GM12892 (cell line): ENCODE measurements around the gene ANKRD24.
"Not testable (repeated sequence)": the region's sequence is repeated elsewhere in the genome, so short reads cannot be mapped to it uniquely, and the experiment has no call there.

Experiments used
- DNase-seq: peaks from one replicate; pipeline ENCODE4 v3.0.0; 2011; ENCODE audit not compliant: insufficient read length
- FAIRE-seq: peaks from 2 replicates; lab custom pipeline; 2011; peaks lifted over from hg19 to GRCh38; lab: Jason Lieb, UNC
- POLR2A ChIP-seq: IDR thresholded peaks from 2 replicates; pipeline ENCODE4 v1.6.1; 2011; ENCODE audit warnings: low read depth, low read length, control low read depth
- POLR2AphosphoS5 ChIP-seq: IDR thresholded peaks from 2 replicates; pipeline ENCODE4 v1.6.1; 2011; ENCODE audit warnings: low read depth, low read length, control low read depth
- TAF1 ChIP-seq: IDR thresholded peaks from 2 replicates; pipeline ENCODE4 v1.6.1; 2011; ENCODE audit warnings: low read depth, mild to moderate bottlenecking, control low read depth, low read length, borderline replicate concordance

The ANKRD24 gene

DNA sequence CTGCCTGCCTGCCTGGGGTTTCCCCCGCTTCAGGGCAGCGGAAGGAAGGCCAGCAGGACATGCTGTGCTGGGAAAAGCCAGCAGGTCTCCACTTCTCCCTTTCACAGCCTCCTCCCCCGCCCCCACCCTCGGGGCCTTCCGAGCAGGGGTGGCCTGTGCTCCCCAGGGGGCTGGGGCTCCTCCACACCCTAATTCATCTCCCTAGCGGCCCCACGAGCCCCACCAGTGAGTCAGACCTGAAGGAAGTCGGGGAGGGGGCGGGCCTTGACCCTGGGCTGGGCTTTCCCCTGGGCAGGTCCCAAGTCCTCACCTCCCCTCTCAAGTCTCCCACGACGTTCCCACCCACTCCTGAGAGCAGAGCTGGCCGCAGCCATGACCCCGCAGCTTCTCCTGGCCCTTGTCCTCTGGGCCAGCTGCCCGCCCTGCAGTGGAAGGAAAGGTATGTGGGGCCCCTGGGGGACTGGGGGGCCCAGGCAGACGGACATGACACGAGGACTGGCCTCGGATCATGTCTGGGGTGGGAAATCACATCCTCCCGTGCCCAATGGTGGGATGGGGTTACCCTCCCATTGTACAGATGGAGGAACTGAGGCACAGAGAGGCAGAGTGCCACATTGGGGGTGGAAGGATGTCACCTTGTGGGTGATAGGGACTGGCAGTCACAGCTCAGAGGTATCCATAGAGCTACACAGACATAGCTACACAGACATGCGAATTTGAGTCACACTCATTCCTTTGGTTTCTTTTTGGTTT is 46.9 kb downstream of the ANKRD24 start, which contains the start of gene EBI3:
Gene EBI3, plus strand, starts transcription at position 345 of the 753 bp plus-strand sequence. Its CDS starts 28 bp downstream, at position 373.
- FAIRE-seq = peak; percentile 93
- DNase-seq = peak; percentile 60
- TF ChIP-seq POLR2A (peak; percentile 68; the same call in 1 of the 2 replicates), TAF1 (0 out of 2 replicates have a peak, but pooled peaks have one; percentile 55), POLR2AphosphoS5 (peak; percentile 58; the same call in 1 of the 2 replicates)

DNA sequence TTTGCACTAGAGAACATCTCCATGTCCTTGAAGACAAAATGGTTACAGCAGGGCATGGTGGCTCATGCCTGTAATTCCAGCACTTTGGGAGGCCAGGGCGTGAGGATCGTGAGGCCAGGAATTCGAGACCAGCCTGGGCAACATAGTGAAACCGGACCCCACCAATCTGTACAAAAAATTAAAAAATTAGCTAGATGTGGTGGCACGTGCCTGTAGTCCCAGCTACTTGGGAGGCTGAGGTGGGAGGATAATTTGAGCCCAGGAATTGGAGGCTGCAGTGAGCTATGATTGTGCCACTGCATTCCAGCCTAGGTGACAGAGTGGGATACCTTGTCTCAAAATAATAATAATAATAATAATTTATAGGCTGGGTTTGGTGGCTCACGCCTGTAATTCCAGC is 47.7 kb downstream of the ANKRD24 start:
- not testable (repeated sequence) for DNase-seq

DNA sequence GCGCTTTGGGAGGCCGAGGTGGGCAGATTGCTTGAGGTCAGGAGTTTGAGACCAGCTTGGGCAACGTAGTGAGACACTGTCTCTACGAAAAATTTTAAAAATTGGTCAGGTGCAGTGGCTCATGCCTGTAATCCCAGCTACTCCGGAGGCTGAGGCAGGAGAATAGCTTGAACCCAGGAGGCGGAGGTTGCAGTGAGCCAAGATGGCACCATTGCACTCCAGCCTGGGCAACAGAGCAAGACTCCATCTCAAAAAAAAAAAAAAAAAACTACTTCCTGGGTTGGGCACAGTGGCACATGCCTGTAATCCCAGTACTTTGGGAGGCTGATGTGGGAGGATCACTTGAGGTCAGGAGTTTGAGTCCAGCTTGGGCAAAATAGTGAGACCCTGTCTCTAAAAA is 49.0 kb downstream of the ANKRD24 start:
- not testable (repeated sequence) for DNase-seq, FAIRE-seq

More for the DNA sequence above, 47.7 kb downstream of the ANKRD24 start:
- not testable (repeated sequence) for FAIRE-seq

DNA sequence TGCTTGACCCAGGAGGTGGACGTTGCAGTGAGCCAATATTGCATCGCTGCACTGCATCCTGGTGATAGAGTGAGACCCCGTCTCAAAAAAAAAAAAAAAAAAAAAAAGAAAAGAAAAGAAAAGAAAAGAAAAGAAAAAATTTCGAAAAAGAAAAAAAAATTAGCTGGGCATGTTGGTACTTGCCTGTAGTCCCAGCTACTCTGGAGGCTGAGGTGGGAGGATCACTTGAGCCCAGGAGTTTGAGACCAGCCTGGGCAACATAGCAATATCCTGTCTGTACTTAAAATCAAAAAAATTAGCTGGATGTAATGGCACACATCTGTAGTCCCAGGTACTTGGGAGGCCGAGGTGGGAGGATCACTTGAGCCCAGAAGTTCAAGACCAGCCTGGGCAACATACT is 49.6 kb downstream of the ANKRD24 start:
- FAIRE-seq, DNase-seq: not testable (repeated sequence)

DNA sequence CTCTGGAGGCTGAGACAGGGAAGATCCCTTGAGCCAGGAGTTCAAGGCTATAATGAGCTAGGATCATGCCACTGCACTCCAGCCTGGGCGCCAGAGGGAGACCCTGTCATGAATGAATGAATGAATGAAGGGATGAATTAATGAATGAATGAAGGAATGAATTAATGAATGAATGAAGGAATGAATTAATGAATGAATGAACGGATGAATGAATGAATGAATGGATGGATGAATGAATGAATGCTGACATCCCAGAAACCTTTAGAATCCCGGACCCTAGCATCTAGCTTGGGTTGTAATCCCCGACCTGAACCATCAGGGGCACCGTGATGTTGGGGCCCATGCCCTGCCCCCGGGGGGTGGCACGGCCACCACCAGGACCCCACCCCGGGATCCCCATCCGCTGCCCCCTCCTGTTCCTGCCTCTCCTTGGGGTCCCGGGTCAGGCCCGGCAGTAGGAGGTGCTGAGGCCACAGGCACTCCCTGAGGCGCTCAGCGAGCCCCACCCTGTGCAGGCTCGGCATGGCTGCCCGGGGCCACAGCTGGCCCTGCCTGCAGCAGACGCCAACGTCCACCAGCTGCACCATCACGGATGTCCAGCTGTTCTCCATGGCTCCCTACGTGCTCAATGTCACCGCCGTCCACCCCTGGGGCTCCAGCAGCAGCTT is 50.3 kb downstream of the ANKRD24 start:
- DNase-seq (no peak), FAIRE-seq (no peak)
- TF ChIP-seq TAF1 (no peak), POLR2A (no peak), POLR2AphosphoS5 (no peak)

DNA sequence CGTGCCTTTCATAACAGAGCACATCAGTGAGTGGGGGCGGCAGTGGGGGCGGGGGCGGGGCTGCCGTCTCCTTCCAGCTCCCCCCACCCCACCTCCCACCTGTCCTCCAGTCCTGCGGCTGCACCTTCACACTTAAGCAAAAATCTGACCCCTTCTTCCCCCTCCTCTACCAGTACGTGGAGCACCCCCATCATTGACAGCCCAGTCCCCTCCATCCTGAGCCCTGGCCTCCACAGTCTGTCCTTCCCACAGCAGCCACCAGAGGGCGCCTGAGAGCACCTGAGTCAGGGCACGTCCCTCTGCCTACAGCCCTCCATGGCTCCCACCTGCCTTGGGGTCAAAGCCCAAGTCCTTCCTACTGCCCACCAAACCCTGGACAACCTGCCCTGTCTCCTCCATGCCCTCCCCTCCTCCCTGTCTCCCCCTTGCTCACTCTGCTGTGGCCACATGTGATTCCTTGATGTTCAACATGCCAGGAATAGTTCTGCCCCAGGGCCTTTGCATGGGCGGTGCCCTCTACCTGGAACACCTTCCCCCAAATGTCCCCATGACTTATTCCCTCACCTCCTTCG is 50.9 kb downstream of the ANKRD24 start:
- peak; percentile 48 for FAIRE-seq
- peak; percentile 54 for DNase-seq
- TF ChIP-seq POLR2A (no peak), POLR2AphosphoS5 (no peak), TAF1 (no peak)

DNA sequence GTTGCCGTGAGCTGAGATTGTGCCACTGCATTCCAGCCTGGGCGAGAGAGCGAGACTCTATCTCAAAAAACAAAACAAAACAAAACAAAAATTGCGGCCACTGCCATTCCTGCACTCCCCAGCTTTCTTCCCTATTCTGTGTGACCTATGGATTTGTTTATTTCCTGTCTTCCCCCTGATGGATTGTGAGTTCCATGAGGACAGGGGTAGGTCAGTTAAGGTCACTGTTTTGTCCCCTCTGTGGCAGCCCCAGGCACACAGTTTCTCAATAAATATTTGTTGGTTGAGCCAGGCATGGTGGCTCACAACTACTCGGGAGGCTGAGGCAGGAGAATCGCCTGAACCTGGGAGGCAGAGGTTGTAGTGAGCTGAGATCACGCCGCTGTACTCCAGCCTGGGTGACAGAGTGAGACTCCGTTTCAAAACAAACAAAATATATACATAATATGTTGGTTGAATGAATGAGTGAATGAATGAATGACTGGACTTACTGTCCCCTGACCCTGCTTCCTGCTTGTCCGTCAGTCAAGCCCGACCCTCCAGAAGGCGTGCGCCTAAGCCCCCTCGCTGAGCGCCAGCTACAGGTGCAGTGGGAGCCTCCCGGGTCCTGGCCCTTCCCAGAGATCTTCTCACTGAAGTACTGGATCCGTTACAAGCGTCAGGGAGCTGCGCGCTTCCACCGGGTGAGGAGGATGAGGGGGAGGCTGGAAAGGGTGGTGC is 51.8 kb downstream of the ANKRD24 start:
- TF ChIP-seq POLR2A (no peak), POLR2AphosphoS5 (no peak)
- DNase-seq (no peak), FAIRE-seq (no peak)

DNA sequence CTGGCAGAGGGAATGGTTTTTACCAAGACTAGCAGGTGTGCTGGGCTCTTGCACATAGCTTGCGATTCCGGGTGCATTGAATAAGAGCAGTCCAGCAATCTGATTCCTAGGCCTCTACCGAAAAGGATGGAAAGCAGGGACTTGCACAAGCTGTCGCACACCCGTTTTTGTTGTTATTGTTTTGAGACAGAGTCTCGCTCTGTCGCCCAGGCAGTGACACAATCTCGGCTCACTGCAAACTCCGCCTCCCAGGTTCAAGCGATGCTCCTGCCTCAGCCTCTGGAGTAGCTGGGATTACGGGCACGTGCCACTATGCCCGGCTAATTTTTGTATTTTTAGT is 52.3 kb downstream of the ANKRD24 start:
- no peak for DNase-seq
- TF ChIP-seq TAF1 (no peak), POLR2AphosphoS5 (no peak), POLR2A (no peak)
- no peak for FAIRE-seq

DNA sequence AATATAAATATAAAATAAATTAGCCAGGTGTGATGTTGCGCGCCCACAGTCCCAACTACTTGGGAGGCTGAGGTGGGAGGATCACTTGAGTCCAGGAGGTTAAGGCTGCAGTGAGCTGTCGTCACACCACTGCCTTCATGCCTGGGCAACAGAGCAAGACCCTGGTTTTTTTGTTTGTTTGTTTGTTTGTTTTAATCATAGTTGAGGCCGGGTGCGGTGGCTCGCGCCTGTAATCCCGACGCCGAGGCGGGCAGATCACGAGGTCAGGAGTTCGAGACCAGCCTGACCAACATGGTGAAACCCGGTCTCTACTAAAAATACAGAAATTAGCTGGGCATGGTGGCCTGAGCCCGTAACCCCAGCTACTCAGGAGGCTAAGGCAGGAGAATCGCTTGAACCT is 55.0 kb downstream of the ANKRD24 start:
- FAIRE-seq, DNase-seq: not testable (repeated sequence)

DNA sequence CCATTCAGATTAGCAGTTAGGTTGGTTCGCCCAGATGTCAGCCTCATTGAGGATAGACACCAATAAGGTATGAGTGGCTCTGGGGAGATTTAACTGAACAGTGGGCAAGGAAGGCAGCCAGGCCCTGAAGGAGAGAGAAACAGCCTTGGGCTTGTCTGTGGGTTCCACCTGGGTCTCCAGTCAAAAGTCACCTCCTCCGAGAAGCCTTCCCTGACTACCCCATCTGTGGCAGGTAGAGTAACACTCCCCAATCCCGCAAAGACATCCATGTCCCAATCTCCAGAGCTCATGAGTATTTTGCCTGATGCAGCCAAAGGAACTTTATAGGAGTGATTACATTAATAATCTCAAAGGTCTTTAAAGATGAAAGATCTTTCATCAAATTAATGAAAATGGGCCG is 56.3 kb downstream of the ANKRD24 start:
- no peak for FAIRE-seq
- DNase-seq = no peak

DNA sequence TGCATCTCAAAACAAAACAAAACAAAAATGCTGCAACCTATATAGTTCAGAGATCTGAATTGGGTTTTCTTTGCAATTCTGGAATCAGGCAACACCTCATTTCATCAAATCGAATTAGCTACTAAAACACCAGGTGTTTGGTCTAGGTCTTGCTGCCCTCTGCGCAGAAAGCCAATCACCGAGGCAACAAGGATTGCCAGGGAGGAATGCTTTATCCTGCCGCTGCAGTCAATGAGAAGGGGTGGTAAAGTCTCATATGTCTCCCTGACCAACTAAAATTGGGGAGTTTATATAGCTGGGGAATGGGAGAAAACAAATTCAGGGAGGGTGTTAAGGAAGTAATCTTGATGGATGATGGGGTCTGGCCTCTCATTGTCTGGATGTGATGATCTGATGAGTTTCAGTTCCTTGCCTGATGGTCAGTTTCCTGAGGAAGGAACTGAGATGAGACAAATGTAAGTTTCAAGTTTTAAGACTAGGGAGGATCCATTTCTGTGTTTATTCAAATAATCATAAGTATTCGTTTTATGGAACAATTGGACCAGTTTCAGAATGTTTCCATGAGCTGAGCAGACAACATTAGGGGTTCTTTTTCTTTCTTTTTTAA is 59.4 kb downstream of the ANKRD24 start:
- FAIRE-seq (peak; percentile 64), DNase-seq (no peak)
- TF ChIP-seq POLR2A = 0 out of 2 replicates have a peak, but pooled peaks have one; percentile 33
- TF ChIP-seq TAF1 = no peak

More for the DNA sequence above, 56.3 kb downstream of the ANKRD24 start:
- TF ChIP-seq POLR2A (no peak), POLR2AphosphoS5 (no peak), TAF1 (no peak)

DNA sequence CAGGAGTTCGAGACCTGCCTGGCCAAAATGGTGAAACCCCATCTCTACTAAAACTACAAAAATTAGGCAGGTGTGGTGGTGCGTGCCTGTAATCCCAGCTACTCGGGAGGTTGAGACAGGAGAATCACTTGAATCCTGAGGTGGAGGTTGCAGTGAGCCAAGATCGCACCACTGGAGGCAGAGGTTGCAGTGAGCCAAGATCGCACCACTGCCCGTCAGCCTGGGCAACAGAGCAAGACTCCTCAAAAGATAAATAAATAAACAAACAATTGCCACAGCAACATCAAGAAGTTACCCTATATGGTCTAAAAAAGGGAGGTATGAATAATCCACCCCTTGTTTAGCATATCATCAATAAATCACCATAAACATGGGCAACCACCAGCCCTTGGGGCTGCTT is 63.4 kb downstream of the ANKRD24 start:
- FAIRE-seq, DNase-seq: not testable (repeated sequence)
